Gastroesophageal sphincter (tissue), 3 donors: ENCODE results near the gene LRFN2.

Experiments
- CTCF ChIP-seq, 4 experiments: fragments of 200-600 bp in 2 of 4; fragments of 450-650 bp in 2 of 4; sonication (generic) in 1 of 4; IDR thresholded peaks; one replicate each; pipeline ENCODE4 v1.5.1; 2017 to 2019; ENCODE audit warnings: antibody characterized with exemption in 4 of 4, mild to moderate bottlenecking in 2 of 4, moderate library complexity in 2 of 4
- POLR2A ChIP-seq, 2 donors: fragments of 450-650 bp; IDR thresholded peaks; one replicate each; pipeline ENCODE4 v1.6.1; 2017; ENCODE audit warnings: antibody characterized with exemption in 2 of 2, mild to moderate bottlenecking in 2 of 2, moderate library complexity in 1 of 2

DNA sequence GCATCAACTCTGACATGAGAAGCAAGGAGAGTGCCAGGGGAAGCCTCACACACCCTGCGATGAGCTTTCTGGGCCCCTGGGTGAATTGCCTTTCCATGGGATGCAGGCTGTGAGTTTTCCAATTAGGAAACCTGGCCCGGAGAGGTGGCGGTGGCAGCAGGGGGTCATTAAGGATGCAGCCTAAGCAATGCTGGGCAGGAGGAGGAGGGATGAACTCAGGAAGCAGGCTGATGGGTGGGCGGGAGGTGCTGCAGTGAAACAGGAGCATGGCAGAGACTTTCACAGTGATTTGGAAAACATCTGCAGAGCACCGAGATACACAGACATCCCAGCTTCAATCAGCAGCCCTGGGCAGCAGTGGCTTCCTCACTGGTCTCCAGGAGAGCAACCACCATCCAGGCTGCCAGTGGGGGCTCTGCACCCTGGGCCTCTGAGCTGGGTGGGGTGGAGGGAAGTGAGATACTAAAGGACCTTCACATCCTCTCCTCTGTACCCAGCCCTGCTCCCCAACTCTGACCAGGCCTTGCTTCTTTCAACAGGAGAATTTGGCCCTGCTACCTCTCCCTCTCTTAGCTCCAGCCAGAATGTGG, 44.9 kb downstream of the LRFN2 start:
- TF ChIP-seq POLR2A (IDR thresholded peaks at IDR 0.05): no peak
- TF ChIP-seq CTCF (IDR thresholded peaks at IDR 0.05): no peak
